BE2C (cell line): ENCODE measurements around the gene ATP2A2.
"Not testable (repeated sequence)": the region's sequence is repeated elsewhere in the genome, so short reads cannot be mapped to it uniquely, and the experiment has no call there.

Experiments used
- DNase-seq: peaks from one replicate; pipeline ENCODE4 v3.0.0-alpha.2; 2020
- H3K27me3 ChIP-seq: fragments of 250-450 bp; sonication (Bioruptor Pico); 2 replicates; pipeline ENCODE4 v1.5.1; 2020; ENCODE audit warnings: mild to moderate bottlenecking
- H3K36me3 ChIP-seq: fragments of 250-450 bp; sonication (Bioruptor Pico); 2 replicates; pipeline ENCODE4 v1.5.1; 2020; ENCODE audit warnings: mild to moderate bottlenecking
- H3K4me1 ChIP-seq: fragments of 250-450 bp; sonication (Bioruptor Pico); 2 replicates; pipeline ENCODE4 v1.5.1; 2020
- H3K4me3 ChIP-seq: 2 replicates; pipeline ENCODE4 v1.5.1; 2011; ENCODE audit warnings: low read depth, low read length
- H3K9me3 ChIP-seq: fragments of 250-450 bp; sonication (Bioruptor Pico); 2 replicates; pipeline ENCODE4 v1.5.1; 2020
- CTCF ChIP-seq: IDR thresholded peaks from 2 replicates; pipeline ENCODE4 v1.5.1; 2012; ENCODE audit warnings: mild to moderate bottlenecking, low read depth, low read length

ATP2A2 gene

GRCh38 chr12:110373962-110374611, 93.0 kb downstream of the ATP2A2 start:
- no peak for TF ChIP-seq CTCF
- no peak for DNase-seq
- H3K36me3 ChIP-seq = peaks cover 85% of the 10 kb centered on the region
- no peaks in the 10 kb centered on the region for H3K27me3 ChIP-seq
- no peak overlapping the region for H3K4me3 ChIP-seq
- no peaks in the 10 kb centered on the region for H3K9me3 ChIP-seq
- H3K4me1 ChIP-seq = peaks cover 18% of the 10 kb centered on the region

- H3K27me3 ChIP-seq, DNase-seq, H3K4me3 ChIP-seq, H3K9me3 ChIP-seq: not testable (repeated sequence)
- Histone ChIP-seq H3K36me3 (peaks cover 90% of the 10 kb centered on the region), H3K4me1 (peaks cover 13% of the 10 kb centered on the region)
Measured at GRCh38 chr12:110378131-110378790, 97.2 kb downstream of the ATP2A2 start.

DNA sequence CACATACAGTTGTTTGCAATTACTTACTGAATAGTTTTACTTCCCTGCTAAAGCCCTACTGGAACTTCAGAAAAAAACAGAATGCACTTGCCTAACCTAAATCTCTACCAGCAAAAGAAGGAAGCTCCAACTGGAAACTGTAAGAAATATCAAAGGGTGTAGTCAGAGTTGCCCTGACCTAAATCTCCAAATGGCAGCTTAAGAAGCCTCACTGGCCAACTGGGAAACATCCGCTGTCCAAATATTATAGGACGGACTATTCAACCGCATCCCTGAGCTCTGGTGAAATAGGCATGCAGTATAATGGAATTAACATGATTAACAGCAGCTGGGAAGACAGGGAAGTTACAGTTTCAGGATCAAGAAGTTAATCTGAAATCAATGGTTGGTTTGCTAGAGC, 98.2 kb downstream of the ATP2A2 start:
- Histone ChIP-seq H3K4me3 (no peak overlapping the region), H3K36me3 (peaks cover 87% of the 10 kb centered on the region), H3K27me3 (no peaks in the 10 kb centered on the region), H3K9me3 (no peaks in the 10 kb centered on the region), H3K4me1 (peaks cover 8% of the 10 kb centered on the region)
- DNase-seq = no peak
- no peak for TF ChIP-seq CTCF

- Histone ChIP-seq H3K9me3 (no peaks in the 10 kb centered on the region), H3K4me1 (peaks cover 8% of the 10 kb centered on the region), H3K27me3 (no peaks in the 10 kb centered on the region), H3K36me3 (peaks cover 86% of the 10 kb centered on the region), H3K4me3 (no peak overlapping the region)
- no peak for DNase-seq
- no peak for TF ChIP-seq CTCF
Measured at GRCh38 chr12:110379631-110380030, 98.6 kb downstream of the ATP2A2 start.

GRCh38 chr12:110382683-110383082, 101.6 kb downstream of the ATP2A2 start:
- DNase-seq = no peak
- Histone ChIP-seq H3K27me3 (no peaks in the 10 kb centered on the region), H3K36me3 (peaks cover 89% of the 10 kb centered on the region), H3K4me3 (no peak overlapping the region), H3K9me3 (no peaks in the 10 kb centered on the region), H3K4me1 (peaks cover 1% of the 10 kb centered on the region)
- no peak for TF ChIP-seq CTCF
